Measurements from ENCODE around the gene CDKN1B.

GRCh38 chr12:12682284-12682683 lies 34.9 kb upstream of the CDKN1B start:
- TF ChIP-seq POLR2A (IDR thresholded peaks at IDR 0.05) (no peak), CTCF (IDR thresholded peaks at IDR 0.05) (no peak)

All from adrenal gland (tissue), 5 donors.